ENCODE results near the gene TBX21.

- TF ChIP-seq CTCF (IDR thresholded peaks at IDR 0.05), result no peak
- no peak for TF ChIP-seq EP300 (IDR thresholded peaks at IDR 0.05)
Measured at GRCh38 chr17:47711366-47712099, 21.5 kb upstream of the TBX21 start.

Data from suprapubic skin (tissue), 3 donors.